Activated CD4-positive, alpha-beta T cell treated with anti-CD3 and anti-CD28 coated beads, Interleukin-2, amount 10 ng/mL, durations not matched to agents 7 days and 5 days (primary cell): ENCODE measurements around the gene BBIP1. TPM values are rescaled to one million over a fixed set of nuclear protein-coding genes. Genes with fewer than 3 reads are reported as not detected.
"Not testable (repeated sequence)": the region's sequence is repeated elsewhere in the genome, so short reads cannot be mapped to it uniquely, and the experiment has no call there.

Experiments
- CTCF ChIA-PET: fragments of 350-600 bp; sonication (Branson Sonifier 250); formaldehyde crosslinking; loops from one replicate; lab custom pipeline; 2021; ENCODE audit warnings: antibody characterized with exemption; lab: Charles Lee
- POLR2A ChIA-PET: fragments of 350-600 bp; sonication (Branson Sonifier 250); formaldehyde crosslinking; loops from one replicate; lab custom pipeline; 2021; ENCODE audit warnings: antibody characterized with exemption; lab: Charles Lee
- DNase-seq: peaks from one replicate; pipeline ENCODE4 v3.0.0-alpha.2; 2020
- H3K27ac Mint-ChIP-seq: one replicate; pipeline ENCODE4 v1.8.0; 2021; ENCODE audit warnings: mild to moderate bottlenecking, moderate library complexity, mixed read lengths
- H3K27me3 Mint-ChIP-seq: one replicate; pipeline ENCODE4 v1.8.0; 2021; ENCODE audit warnings: mixed read lengths
- H3K36me3 Mint-ChIP-seq: one replicate; pipeline ENCODE4 v1.8.0; 2021; ENCODE audit warnings: low read depth, mixed read lengths
- H3K4me1 Mint-ChIP-seq: one replicate; pipeline ENCODE4 v1.8.0; 2021; ENCODE audit warnings: mixed read lengths
- H3K4me3 Mint-ChIP-seq: one replicate; pipeline ENCODE4 v1.8.0; 2021; ENCODE audit warnings: mild to moderate bottlenecking, moderate library complexity, mixed read lengths
- H3K9me3 Mint-ChIP-seq: one replicate; pipeline ENCODE4 v1.8.0; 2021; ENCODE audit warnings: mixed read lengths
- total RNA-seq, 2 experiments: library from RNA; stranded (reverse); gene quantifications; one replicate each; pipeline ENCODE4 v1.2.3, GENCODE V29; 2021

BBIP1 gene
- total RNA-seq, 2 experiments from 2014 or later: 19.1 to 24.2 TPM

DNA sequence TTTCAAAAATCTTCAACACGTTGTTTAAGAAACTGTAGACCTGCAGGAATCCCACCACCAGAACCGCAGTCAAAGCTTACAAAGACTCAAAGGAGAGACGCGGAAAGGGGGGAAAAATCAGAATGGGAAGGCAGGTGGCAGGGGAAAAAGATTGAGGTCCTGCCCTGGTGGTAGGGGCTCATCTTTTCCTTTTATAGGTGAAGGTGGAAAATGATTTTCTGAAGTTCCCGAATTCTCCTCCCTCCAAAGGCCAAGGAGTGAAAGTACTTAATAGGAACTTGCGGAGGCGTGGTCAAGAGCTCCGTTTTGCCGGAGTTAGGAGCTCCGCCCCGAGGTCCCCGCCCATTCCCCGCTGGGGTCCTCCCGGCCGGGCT is 724 bp downstream of the BBIP1 start:
- Mint-ChIP-seq H3K27me3 (no peaks in the 10 kb centered on the region), H3K36me3 (peaks cover 3% of the 10 kb centered on the region), H3K4me3 (peak overlapping the region; percentile 84), H3K27ac (peak overlapping the region; percentile 87), H3K4me1 (peaks cover 29% of the 10 kb centered on the region), H3K9me3 (no peaks in the 10 kb centered on the region)
- CTCF ChIA-PET: interaction anchor here (1.0 to 2.1 kb wide), 8 partner anchors 8 to 116 kb away, joined by 3 to 11 read pairs (median 3); no protein-coding TSS in a partner anchor
- POLR2A ChIA-PET: interaction anchor here (1.8 kb wide), 1 partner anchor 16 kb away, joined by 4 read pairs; no protein-coding TSS in a partner anchor
- DNase-seq: peak; percentile 89

DNA sequence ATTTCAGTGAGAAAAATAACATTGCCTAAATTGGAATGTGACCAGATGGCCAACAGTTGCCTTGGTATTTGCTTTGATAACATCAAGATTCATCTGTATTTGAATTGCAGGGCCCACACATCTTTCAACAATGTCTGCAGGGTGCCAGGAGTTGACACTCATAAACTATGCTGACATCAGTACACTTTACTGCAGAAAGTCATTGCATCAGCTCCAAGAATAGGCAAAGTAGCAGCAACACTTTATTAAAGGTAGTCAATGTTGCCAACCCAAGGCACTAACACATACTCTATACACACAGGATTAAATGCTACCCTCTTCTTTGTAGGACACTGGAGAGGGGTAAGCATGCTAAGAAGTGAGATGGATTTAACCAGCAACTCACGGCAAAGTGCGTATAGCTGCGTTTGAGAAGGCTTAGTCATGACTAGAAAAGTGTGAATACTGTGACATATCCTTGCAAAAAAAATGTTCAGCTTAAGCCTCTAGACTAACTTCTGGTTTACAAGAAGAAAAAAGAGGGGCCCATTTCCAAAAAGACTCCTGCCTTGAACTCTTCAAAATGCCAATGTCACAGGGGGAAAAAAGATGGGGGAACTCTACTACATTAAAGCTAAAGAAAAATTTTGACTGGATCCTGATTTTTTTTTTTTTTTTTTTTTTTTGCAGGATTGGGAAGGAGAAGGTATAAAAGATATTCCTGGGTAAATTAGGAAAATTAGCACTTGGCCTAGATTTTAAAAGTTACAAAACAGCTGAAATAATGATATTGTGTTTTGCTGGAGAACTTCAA is 2.2 kb downstream of the BBIP1 start:
- no peak overlapping the region for H3K4me3 Mint-ChIP-seq
- no peak overlapping the region for H3K27ac Mint-ChIP-seq
- POLR2A ChIA-PET: no interaction called here
- H3K27me3 Mint-ChIP-seq: no peaks in the 10 kb centered on the region
- H3K36me3 Mint-ChIP-seq: peaks cover 3% of the 10 kb centered on the region
- peaks cover 21% of the 10 kb centered on the region for H3K4me1 Mint-ChIP-seq
- no peaks in the 10 kb centered on the region for H3K9me3 Mint-ChIP-seq
- DNase-seq: no peak
- CTCF ChIA-PET: interaction anchor here (0.7 to 1.5 kb wide), 5 partner anchors 8 to 957 kb away, joined by 3 to 6 read pairs (median 3); no protein-coding TSS in a partner anchor

DNA sequence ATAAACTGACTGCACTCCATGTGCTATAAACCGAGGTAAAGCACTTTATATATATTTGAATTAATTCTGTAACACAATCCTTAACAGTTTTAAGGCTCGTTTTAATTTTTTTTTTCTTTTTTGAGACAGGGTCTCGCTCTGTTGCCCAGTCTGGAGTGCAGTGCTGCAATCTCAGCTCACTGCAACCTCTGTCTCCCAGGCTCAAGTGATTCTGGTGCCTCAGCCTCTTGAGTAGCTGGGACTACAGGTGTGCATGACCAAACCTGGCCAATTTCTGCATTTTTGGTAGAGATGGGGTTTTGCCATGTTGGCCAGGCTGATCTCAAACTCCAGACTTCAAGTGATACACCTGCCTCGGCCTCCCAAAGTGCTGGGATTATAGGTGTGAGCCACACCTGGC is 3.4 kb downstream of the BBIP1 start:
- peaks cover 18% of the 10 kb centered on the region for H3K4me1 Mint-ChIP-seq
- H3K27me3 Mint-ChIP-seq, DNase-seq, H3K4me3 Mint-ChIP-seq, POLR2A ChIA-PET, H3K9me3 Mint-ChIP-seq, H3K27ac Mint-ChIP-seq, H3K36me3 Mint-ChIP-seq: not testable (repeated sequence)
- CTCF ChIA-PET: interaction anchor here (0.7 kb wide), 1 partner anchor 9 kb away, joined by 3 read pairs; no protein-coding TSS in a partner anchor

DNA sequence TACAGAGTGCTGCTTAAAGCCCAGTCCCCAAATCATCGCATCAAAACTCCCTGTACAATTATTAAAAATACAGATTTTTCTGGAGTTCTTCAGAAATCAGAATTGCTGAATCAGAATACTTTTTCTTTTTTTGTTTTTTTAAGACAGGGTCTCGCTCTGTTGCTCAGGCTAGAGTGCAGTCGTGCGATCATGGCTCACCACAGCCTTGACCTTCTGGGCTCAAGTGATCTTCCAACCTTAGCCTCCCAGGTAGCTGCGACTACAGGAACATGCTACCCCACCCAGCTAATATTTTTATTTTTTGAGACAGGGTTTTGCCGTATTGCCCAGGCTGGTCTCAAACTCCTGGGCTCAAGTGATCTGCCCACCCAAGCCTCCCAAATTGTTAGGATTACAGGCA is 3.9 kb downstream of the BBIP1 start:
- H3K27me3 Mint-ChIP-seq: no peaks in the 10 kb centered on the region
- H3K4me3 Mint-ChIP-seq: no peak overlapping the region
- no peak for DNase-seq
- no peaks in the 10 kb centered on the region for H3K9me3 Mint-ChIP-seq
- H3K36me3 Mint-ChIP-seq: peaks cover 9% of the 10 kb centered on the region
- ChIA-PET POLR2A (no interaction called here), CTCF (interaction anchor here (0.7 to 1.5 kb wide), 2 partner anchors 9 to 14 kb away, joined by 3 to 4 read pairs; no protein-coding TSS in a partner anchor)
- H3K27ac Mint-ChIP-seq: no peak overlapping the region
- H3K4me1 Mint-ChIP-seq: peaks cover 18% of the 10 kb centered on the region

DNA sequence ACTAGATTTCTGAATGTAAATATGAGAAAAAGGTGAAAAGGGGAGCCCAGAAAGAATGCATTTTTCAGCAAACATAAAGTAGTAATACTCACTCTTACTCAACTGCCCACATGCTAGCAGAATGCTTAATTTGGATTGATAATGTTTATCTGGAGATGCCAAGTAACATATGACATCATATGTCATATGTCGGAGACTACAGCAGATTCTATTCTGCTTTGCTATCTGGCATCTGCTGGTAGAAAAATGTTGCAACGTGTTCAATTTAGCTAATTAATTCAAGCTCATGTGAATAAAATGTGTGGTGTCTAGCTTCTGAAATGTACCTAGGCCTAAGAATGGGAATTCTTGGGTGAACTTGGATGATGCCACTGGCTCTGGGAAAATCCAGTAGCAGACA is 4.5 kb downstream of the BBIP1 start:
- CTCF ChIA-PET: interaction anchor here (1.5 kb wide), 1 partner anchor 13 kb away, joined by 4 read pairs; no protein-coding TSS in a partner anchor
- peaks cover 11% of the 10 kb centered on the region for H3K36me3 Mint-ChIP-seq
- H3K9me3 Mint-ChIP-seq: no peaks in the 10 kb centered on the region
- POLR2A ChIA-PET: no interaction called here
- DNase-seq: no peak
- no peaks in the 10 kb centered on the region for H3K27me3 Mint-ChIP-seq
- no peak overlapping the region for H3K27ac Mint-ChIP-seq
- no peak overlapping the region for H3K4me3 Mint-ChIP-seq
- peaks cover 18% of the 10 kb centered on the region for H3K4me1 Mint-ChIP-seq

DNA sequence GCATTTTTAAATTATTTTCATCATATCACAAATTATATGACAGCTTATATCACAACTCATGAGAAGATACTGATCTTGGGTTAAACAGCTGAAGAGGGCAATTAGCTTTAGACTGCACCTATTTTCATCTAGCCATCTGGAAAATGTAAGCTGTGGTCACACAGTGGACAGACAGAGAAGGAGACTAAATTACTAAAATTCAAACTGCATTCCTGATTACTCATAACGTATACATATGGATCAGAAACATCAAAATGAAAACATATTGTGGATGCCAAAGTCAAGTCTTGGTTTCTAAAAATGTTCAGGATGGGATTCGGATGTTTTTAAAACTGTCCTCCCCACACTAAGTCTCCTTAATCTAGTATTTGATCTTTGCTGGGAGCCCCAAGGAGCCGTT is 6.6 kb downstream of the BBIP1 start:
- Mint-ChIP-seq H3K9me3 (no peaks in the 10 kb centered on the region), H3K4me3 (no peak overlapping the region), H3K27me3 (no peaks in the 10 kb centered on the region), H3K36me3 (peaks cover 11% of the 10 kb centered on the region), H3K27ac (no peak overlapping the region), H3K4me1 (peaks cover 11% of the 10 kb centered on the region)
- DNase-seq: no peak
- CTCF ChIA-PET: interaction anchor here (0.6 to 1.5 kb wide), 3 partner anchors 11 to 167 kb away, joined by 3 to 4 read pairs (median 4); no protein-coding TSS in a partner anchor
- POLR2A ChIA-PET: no interaction called here

- no peaks in the 10 kb centered on the region for H3K27me3 Mint-ChIP-seq
- H3K27ac Mint-ChIP-seq: no peak overlapping the region
- H3K4me1 Mint-ChIP-seq: peaks cover 2% of the 10 kb centered on the region
- ChIA-PET CTCF (interaction anchor here (0.6 to 2.4 kb wide), 5 partner anchors 8 to 238 kb away, joined by 3 to 9 read pairs (median 4); no protein-coding TSS in a partner anchor), POLR2A (no interaction called here)
- no peaks in the 10 kb centered on the region for H3K9me3 Mint-ChIP-seq
- no peak for DNase-seq
- H3K36me3 Mint-ChIP-seq: peaks cover 11% of the 10 kb centered on the region
- no peak overlapping the region for H3K4me3 Mint-ChIP-seq
These were observed 8.8 kb downstream of the BBIP1 start for GRCh38 chr10:110910138-110910537.

DNA sequence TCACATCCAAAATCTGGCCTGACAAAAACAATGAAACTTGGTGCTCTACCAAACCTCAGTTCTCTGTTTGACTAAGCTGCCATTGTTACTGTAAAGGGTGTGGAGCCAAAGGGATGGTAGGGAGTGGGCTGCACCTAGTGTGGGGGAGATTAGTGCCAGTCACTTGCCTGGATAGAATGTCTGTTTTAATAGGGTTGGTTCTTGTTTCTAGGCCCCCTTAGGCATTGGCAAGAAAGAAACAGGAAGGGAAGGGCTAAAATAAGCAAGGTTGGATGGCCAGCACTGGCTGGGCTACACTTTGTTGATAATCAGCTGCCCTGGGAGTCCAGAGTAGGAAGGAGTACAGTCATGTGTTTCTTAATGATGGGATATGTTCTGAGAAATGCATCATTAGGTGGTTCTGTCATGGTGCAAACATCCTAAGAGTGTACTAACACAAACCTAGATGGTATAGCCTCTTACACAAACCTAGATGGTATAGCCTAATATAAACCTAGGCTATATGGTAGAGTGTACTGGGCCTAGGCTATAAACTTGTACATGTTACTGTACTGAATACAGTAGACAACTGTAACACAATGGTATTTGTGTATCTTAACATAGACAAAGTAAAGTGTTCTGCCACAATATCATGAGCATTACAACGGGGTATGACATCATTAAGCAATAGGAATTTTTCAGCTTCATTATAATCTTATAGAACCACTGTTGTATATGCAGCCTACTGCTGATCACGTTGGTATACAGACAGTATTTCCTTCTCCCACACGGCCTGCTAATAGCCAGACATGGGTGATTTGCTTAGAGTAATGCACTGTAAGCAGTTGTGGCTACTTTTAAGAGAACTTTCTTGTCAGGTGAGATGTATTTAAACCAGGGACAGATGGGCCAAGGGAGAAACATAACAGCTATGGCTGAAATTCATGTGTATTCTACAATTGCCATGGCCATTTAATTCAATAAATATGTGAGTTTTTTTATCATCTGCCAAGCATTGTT is 15.4 kb downstream of the BBIP1 start:
- no peaks in the 10 kb centered on the region for H3K9me3 Mint-ChIP-seq
- CTCF ChIA-PET: interaction anchor here (1.2 to 1.3 kb wide), 3 partner anchors 10 to 154 kb away, joined by 3 to 6 read pairs (median 3); partner anchors contain the start of gene PDCD4
- peaks cover 24% of the 10 kb centered on the region for H3K4me1 Mint-ChIP-seq

DNA sequence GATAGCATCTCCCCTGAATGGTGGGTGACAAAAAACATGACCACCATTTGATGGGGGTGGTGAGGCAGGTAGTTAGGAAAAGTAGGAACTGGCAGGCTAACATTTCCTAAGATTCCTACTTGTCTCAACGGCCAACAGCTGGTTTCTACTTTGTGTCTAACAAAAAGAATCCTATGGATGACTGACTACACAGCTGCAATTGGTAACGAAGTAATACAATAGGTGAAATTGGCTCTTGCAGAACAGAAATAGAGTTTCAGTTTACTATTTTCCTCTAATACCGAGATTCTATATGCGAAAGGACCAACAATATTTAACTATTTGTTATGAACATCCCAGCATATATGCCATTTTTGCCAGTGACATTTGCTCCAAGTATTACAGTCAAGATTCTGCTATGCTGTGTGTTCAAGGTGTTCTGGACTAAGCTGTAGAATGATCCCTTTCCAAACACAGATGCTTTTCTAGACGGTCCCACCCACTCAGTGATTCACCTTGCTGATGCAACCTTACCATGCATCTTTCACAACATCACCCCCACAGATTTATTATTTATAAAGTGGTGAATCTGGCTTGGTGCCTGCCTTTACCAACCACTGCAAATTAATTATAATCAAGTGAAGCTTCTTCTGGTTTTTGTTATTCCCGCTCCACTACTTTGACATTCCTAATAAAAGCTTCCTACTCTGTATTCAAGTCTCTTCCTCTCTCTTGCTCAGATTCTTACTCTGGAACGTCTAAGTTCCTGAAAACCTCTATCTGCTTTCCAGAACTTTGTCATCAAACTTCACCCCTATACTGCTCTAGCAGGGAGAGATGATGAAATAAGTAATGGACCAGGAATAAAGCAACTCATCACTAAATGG is 16.8 kb downstream of the BBIP1 start:
- POLR2A ChIA-PET: interaction anchor here (1.4 kb wide), 1 partner anchor 16 kb away, joined by 4 read pairs; the partner anchor contains the start of gene BBIP1
- DNase-seq: no peak
- Mint-ChIP-seq H3K4me3 (no peak overlapping the region), H3K27ac (no peak overlapping the region), H3K9me3 (no peaks in the 10 kb centered on the region), H3K27me3 (no peaks in the 10 kb centered on the region), H3K36me3 (peaks cover 52% of the 10 kb centered on the region), H3K4me1 (peaks cover 22% of the 10 kb centered on the region)
- CTCF ChIA-PET: interaction anchor here (0.8 to 2.5 kb wide), 8 partner anchors 8 to 153 kb away, joined by 3 to 9 read pairs (median 4); partner anchors contain the start of gene BBIP1

More for the DNA sequence above, 15.4 kb downstream of the BBIP1 start:
- H3K36me3 Mint-ChIP-seq: peaks cover 46% of the 10 kb centered on the region
- no peak overlapping the region for H3K27ac Mint-ChIP-seq
- POLR2A ChIA-PET: no interaction called here
- no peaks in the 10 kb centered on the region for H3K27me3 Mint-ChIP-seq
- DNase-seq: no peak
- no peak overlapping the region for H3K4me3 Mint-ChIP-seq

DNA sequence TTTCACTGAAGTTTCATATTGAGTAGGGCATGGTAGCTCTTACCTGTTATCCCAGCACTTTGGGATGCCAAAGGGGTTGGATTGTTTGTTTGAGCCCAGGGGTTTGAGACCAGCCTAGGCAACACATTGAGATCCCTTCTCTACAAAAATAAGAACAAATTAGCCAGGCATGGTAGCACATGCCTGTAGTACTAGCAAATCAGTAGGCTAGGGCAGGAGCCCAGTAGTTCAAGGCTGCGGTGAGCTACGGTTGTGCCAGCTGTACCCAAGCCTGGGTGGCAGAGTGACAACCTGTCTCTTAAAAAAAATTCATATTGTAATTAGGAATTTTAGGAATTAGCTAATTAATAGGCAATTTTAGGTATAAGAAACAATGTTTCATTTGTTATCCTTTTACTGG is 18.0 kb downstream of the BBIP1 start:
- Mint-ChIP-seq H3K4me3 (no peak overlapping the region), H3K27ac (no peak overlapping the region), H3K9me3 (no peaks in the 10 kb centered on the region), H3K27me3 (no peaks in the 10 kb centered on the region), H3K4me1 (peaks cover 22% of the 10 kb centered on the region), H3K36me3 (peaks cover 56% of the 10 kb centered on the region)
- POLR2A ChIA-PET: no interaction called here
- CTCF ChIA-PET: interaction anchor here (1.1 to 2.5 kb wide), 7 partner anchors 9 to 155 kb away, joined by 3 to 9 read pairs (median 4); partner anchors contain the start of gene BBIP1
- DNase-seq: no peak

- no peak overlapping the region for H3K27ac Mint-ChIP-seq
- POLR2A ChIA-PET: no interaction called here
- CTCF ChIA-PET: interaction anchor here (0.6 to 2.4 kb wide), 3 partner anchors 20 to 62 kb away, joined by 3 to 11 read pairs (median 3); partner anchors contain the start of genes BBIP1 and SHOC2
- H3K4me3 Mint-ChIP-seq: no peak overlapping the region
- H3K4me1 Mint-ChIP-seq: peaks cover 24% of the 10 kb centered on the region
- H3K27me3 Mint-ChIP-seq: no peaks in the 10 kb centered on the region
- peaks cover 60% of the 10 kb centered on the region for H3K36me3 Mint-ChIP-seq
- H3K9me3 Mint-ChIP-seq: no peaks in the 10 kb centered on the region
- DNase-seq: no peak
These were observed 20.6 kb downstream of the BBIP1 start for GRCh38 chr10:110898391-110898790.
